Upper lobe of left lung (tissue), 6 donors: ENCODE results near the gene ITGA2. TPM values are rescaled to one million over a fixed set of nuclear protein-coding genes. Genes with fewer than 3 reads are reported as not detected.

ENCODE experiments used
- ATAC-seq, 2 donors: fragments of 200-7000 bp; cut with Tn5 transposase; one replicate each; pipeline ENCODE4 v1.9.1; 2022; ENCODE audit warnings: mild to moderate bottlenecking in 2 of 2, moderate library complexity in 2 of 2; ENCODE audit not compliant: low FRiP score in 2 of 2
- DNase-seq, 2 donors: peaks; one replicate each; pipeline ENCODE4 v3.0.0-alpha.2; 2019 to 2020
- H3K27ac ChIP-seq, 4 donors: fragments of 200-600 bp; sonication (generic); one replicate each; pipeline ENCODE4 v1.5.1; 2016 to 2019
- H3K27me3 ChIP-seq, 4 donors: fragments of 200-600 bp; sonication (generic); one replicate each; pipeline ENCODE4 v1.5.1; 2017 to 2019
- H3K36me3 ChIP-seq, 4 donors: fragments of 200-600 bp; sonication (generic); one replicate each; pipeline ENCODE4 v1.5.1; 2016 to 2019
- H3K4me1 ChIP-seq, 4 donors: fragments of 200-600 bp; sonication (generic); one replicate each; pipeline ENCODE4 v1.5.1; 2018 to 2019
- H3K4me3 ChIP-seq, 4 donors: fragments of 200-600 bp; sonication (generic); one replicate each; pipeline ENCODE4 v1.5.1; 2017 to 2019; ENCODE audit warnings: mild to moderate bottlenecking in 2 of 4, moderate library complexity in 1 of 4
- H3K9me3 ChIP-seq, 4 donors: fragments of 200-600 bp; sonication (generic); one replicate each; pipeline ENCODE4 v1.5.1; 2018 to 2019
- EP300 ChIP-seq, 4 donors: sonication (generic); formaldehyde crosslinking; IDR thresholded peaks; one replicate each; pipeline ENCODE4 v1.5.1; 2017; ENCODE audit warnings: antibody characterized with exemption in 4 of 4, control low read depth in 2 of 4
- POLR2A ChIP-seq, 4 donors: fragments of 450-650 bp; IDR thresholded peaks; one replicate each; pipeline ENCODE4 v1.5.1; 2016 to 2017; ENCODE audit warnings: antibody characterized with exemption in 4 of 4, mild to moderate bottlenecking in 2 of 4
- POLR2AphosphoS5 ChIP-seq, 2 donors: sonication (generic); formaldehyde crosslinking; IDR thresholded peaks; one replicate each; pipeline ENCODE4 v1.5.1; 2017; ENCODE audit warnings: antibody characterized with exemption in 2 of 2
- WGBS, 2 donors: methylation state at CpG; one replicate each; pipeline ENCODE4 v1.1.5; 2017 to 2018; 5-methylcytosine and 5-hydroxymethylcytosine counted together
- total RNA-seq, 6 donors: library from RNA; depleted of rRNA in 4 of 6; stranded (reverse); fragments of >200 nt in 4 of 6; gene quantifications; one replicate each; pipeline versions ENCODE4 v1.1.0 to v1.2.1, GENCODE V29; 2016 to 2021
- TF ChIP-seq, protein P1 (sequence below), 6 experiments: fragments of 450-650 bp in 4 of 6; fragments of 200-600 bp in 2 of 6; sonication (generic) in 2 of 6; IDR thresholded peaks; one replicate each; pipeline ENCODE4 v1.5.1; 2016 to 2019; ENCODE audit warnings: antibody characterized with exemption in 6 of 6
- donor health status: DM: no; HTN: no; CAD: no; lungs with moderate emphysema.
- donor health status: DM: no; HTN: yes; CAD: no; lungs with severe emphysema.

Gene ITGA2
- total RNA-seq, 6 donors from 2014 or later = 4.2 to 45.8 (median 13.7) TPM

DNA sequence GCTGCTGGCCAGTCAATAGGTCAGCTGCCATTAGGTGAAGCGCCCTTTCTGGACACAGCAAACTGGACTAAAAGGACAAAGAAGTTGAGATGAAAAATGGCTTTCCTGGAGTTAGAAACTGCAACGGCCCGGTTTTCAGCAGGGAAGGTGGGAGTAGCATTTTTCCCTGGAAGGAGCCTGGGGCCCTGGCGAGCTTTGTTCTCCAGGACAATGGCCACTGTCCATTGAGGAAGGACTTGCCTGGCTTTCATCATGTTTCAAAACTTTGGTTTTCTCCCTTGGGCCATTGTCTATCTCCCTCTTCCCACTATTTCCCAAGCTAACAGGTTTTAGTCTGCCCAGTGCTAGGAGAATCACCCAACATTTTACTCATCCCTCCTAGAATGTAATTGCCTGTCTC, 64.2 kb downstream of the ITGA2 start:
- DNase-seq (no peak), ATAC-seq (no peak)
- Histone ChIP-seq H3K27me3 (no peaks in the 10 kb centered on the region), H3K9me3 (no peaks in the 10 kb centered on the region), H3K4me3 (no peak overlapping the region), H3K36me3 (peaks cover 0 to 29% (median 1%) of the 10 kb centered on the region in 4 donors), H3K27ac (no peak overlapping the region), H3K4me1 (no peaks in the 10 kb centered on the region)
- TF ChIP-seq POLR2AphosphoS5 (IDR thresholded peaks at IDR 0.05) = no peak
- no peak for TF ChIP-seq EP300 (IDR thresholded peaks at IDR 0.05)
- TF ChIP-seq, protein P1, sequence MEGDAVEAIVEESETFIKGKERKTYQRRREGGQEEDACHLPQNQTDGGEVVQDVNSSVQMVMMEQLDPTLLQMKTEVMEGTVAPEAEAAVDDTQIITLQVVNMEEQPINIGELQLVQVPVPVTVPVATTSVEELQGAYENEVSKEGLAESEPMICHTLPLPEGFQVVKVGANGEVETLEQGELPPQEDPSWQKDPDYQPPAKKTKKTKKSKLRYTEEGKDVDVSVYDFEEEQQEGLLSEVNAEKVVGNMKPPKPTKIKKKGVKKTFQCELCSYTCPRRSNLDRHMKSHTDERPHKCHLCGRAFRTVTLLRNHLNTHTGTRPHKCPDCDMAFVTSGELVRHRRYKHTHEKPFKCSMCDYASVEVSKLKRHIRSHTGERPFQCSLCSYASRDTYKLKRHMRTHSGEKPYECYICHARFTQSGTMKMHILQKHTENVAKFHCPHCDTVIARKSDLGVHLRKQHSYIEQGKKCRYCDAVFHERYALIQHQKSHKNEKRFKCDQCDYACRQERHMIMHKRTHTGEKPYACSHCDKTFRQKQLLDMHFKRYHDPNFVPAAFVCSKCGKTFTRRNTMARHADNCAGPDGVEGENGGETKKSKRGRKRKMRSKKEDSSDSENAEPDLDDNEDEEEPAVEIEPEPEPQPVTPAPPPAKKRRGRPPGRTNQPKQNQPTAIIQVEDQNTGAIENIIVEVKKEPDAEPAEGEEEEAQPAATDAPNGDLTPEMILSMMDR (IDR thresholded peaks at IDR 0.05) = no peak
- no peak for TF ChIP-seq POLR2A (IDR thresholded peaks at IDR 0.05)
- 88 to 90% methylated on average over 4 of the region's 4 CpGs for WGBS, 2 donors

- Histone ChIP-seq H3K27me3 (no peaks in the 10 kb centered on the region), H3K4me1 (no peaks in the 10 kb centered on the region), H3K9me3 (no peaks in the 10 kb centered on the region), H3K27ac (no peak overlapping the region), H3K4me3 (no peak overlapping the region), H3K36me3 (peaks cover 0 to 48% (median 1%) of the 10 kb centered on the region in 4 donors)
- WGBS, 2 donors = 79 to 92% methylated on average over 5 of the region's 5 CpGs
- ATAC-seq (no peak), DNase-seq (no peak)
- no peak for TF ChIP-seq EP300 (IDR thresholded peaks at IDR 0.05)
- no peak for TF ChIP-seq POLR2A (IDR thresholded peaks at IDR 0.05)
- TF ChIP-seq, protein P1 (IDR thresholded peaks at IDR 0.05) = no peak
- no peak for TF ChIP-seq POLR2AphosphoS5 (IDR thresholded peaks at IDR 0.05)
Observed at GRCh38 chr5:53055365-53055764, 66.2 kb downstream of the ITGA2 start.

DNA sequence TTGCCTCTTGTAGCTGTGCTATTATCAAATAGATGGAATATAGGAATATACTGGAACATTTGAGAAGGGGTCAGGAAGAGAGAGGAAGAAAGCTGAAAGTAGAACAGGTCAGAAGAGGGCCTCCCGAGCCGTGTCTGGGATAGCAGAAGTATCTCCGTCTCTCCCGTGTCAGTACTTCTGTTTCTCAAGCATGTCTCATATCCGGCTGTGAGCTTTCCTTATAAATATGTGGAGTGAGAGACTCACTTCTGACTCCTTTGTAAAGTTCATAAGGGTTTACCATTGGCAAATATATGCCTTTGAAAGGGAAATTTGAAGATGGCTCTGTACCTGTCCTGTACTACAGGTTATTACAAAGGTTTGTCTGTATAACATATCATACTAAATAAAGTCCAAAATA, 70.1 kb downstream of the ITGA2 start:
- TF ChIP-seq, protein P1 (IDR thresholded peaks at IDR 0.05) = no peak
- no peak for TF ChIP-seq POLR2A (IDR thresholded peaks at IDR 0.05)
- no peak for TF ChIP-seq EP300 (IDR thresholded peaks at IDR 0.05)
- TF ChIP-seq POLR2AphosphoS5 (IDR thresholded peaks at IDR 0.05) = no peak
- H3K4me1 ChIP-seq = no peaks in the 10 kb centered on the region
- no peaks in the 10 kb centered on the region for H3K9me3 ChIP-seq
- no peaks in the 10 kb centered on the region for H3K27me3 ChIP-seq
- H3K27ac ChIP-seq = no peak overlapping the region
- ATAC-seq (no peak), DNase-seq (no peak)
- H3K4me3 ChIP-seq = no peak overlapping the region
- WGBS, 2 donors = 85% methylated on average over 5 of the region's 5 CpGs
- peaks cover 0 to 53% (median 1%) of the 10 kb centered on the region in 4 donors for H3K36me3 ChIP-seq

- ATAC-seq (no peak), DNase-seq (no peak)
- Histone ChIP-seq H3K9me3 (no peaks in the 10 kb centered on the region), H3K27me3 (no peaks in the 10 kb centered on the region), H3K4me1 (no peaks in the 10 kb centered on the region), H3K36me3 (peaks cover 0 to 54% (median under 1%) of the 10 kb centered on the region in 4 donors), H3K27ac (no peak overlapping the region), H3K4me3 (no peak overlapping the region)
- TF ChIP-seq, protein P1 (IDR thresholded peaks at IDR 0.05) = no peak
- no peak for TF ChIP-seq POLR2AphosphoS5 (IDR thresholded peaks at IDR 0.05)
- WGBS, 2 donors = 64 to 69% methylated on average over 2 of the region's 2 CpGs
Observed at GRCh38 chr5:53063176-53063575, 74.0 kb downstream of the ITGA2 start.

DNA sequence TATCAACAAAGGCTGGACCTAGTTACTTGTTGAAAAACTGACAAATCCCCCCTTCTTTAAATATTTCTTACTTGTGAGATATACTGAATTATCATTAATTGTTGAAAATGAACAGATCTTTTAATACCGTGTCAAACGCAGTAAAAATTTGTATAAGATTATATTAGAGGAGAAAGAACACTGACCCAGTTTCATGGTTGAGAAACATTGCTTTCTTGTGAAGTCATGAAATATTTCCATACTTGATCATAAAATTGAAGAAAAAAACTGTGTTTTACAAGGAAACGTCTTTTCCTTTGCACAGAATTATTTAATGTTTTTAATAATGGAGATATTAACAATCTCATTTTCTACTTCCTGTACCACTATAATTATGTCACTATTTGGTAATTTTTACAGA, 74.6 kb downstream of the ITGA2 start:
- peaks cover 0 to 52% (median 0%) of the 10 kb centered on the region in 4 donors for H3K36me3 ChIP-seq
- no peaks in the 10 kb centered on the region for H3K9me3 ChIP-seq
- H3K27me3 ChIP-seq = no peaks in the 10 kb centered on the region
- TF ChIP-seq EP300 (IDR thresholded peaks at IDR 0.05) (no peak), POLR2AphosphoS5 (IDR thresholded peaks at IDR 0.05) (no peak), POLR2A (IDR thresholded peaks at IDR 0.05) (no peak)
- TF ChIP-seq, protein P1 (IDR thresholded peaks at IDR 0.05) = no peak
- no peak overlapping the region for H3K27ac ChIP-seq
- 94 to 95% methylated on average over 3 of the region's 3 CpGs for WGBS, 2 donors
- ATAC-seq (no peak), DNase-seq (no peak)
- no peaks in the 10 kb centered on the region for H3K4me1 ChIP-seq
- H3K4me3 ChIP-seq = no peak overlapping the region
